Smooth muscle cell of bladder (primary cell): ENCODE data around the gene OR1K1. TPM values are rescaled to one million over a fixed set of nuclear protein-coding genes. Genes with fewer than 3 reads are reported as not detected.

ENCODE experiments used
- total RNA-seq: library from RNA; depleted of rRNA; stranded (reverse); fragments of >200 nt; gene quantifications from 2 replicates; pipeline ENCODE4 v1.2.3, GENCODE V29; 2014

Gene OR1K1, protein sequence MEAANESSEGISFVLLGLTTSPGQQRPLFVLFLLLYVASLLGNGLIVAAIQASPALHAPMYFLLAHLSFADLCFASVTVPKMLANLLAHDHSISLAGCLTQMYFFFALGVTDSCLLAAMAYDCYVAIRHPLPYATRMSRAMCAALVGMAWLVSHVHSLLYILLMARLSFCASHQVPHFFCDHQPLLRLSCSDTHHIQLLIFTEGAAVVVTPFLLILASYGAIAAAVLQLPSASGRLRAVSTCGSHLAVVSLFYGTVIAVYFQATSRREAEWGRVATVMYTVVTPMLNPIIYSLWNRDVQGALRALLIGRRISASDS
- total RNA-seq: not detected in 2 replicates

DNA sequence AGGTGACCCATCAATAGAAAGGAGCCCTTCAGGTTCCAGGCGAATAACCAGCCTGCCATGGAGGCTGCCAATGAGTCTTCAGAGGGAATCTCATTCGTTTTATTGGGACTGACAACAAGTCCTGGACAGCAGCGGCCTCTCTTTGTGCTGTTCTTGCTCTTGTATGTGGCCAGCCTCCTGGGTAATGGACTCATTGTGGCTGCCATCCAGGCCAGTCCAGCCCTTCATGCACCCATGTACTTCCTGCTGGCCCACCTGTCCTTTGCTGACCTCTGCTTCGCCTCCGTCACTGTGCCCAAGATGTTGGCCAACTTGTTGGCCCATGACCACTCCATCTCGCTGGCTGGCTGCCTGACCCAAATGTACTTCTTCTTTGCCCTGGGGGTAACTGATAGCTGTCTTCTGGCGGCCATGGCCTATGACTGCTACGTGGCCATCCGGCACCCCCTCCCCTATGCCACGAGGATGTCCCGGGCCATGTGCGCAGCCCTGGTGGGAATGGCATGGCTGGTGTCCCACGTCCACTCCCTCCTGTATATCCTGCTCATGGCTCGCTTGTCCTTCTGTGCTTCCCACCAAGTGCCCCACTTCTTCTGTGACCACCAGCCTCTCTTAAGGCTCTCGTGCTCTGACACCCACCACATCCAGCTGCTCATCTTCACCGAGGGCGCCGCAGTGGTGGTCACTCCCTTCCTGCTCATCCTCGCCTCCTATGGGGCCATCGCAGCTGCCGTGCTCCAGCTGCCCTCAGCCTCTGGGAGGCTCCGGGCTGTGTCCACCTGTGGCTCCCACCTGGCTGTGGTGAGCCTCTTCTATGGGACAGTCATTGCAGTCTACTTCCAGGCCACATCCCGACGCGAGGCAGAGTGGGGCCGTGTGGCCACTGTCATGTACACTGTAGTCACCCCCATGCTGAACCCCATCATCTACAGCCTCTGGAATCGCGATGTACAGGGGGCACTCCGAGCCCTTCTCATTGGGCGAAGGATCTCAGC lies at the start of gene OR1K1:
OR1K1 (plus strand) TSS at position 58 of the 995 bp plus-strand sequence; CDS start at position 58, 0 bp downstream.

DNA sequence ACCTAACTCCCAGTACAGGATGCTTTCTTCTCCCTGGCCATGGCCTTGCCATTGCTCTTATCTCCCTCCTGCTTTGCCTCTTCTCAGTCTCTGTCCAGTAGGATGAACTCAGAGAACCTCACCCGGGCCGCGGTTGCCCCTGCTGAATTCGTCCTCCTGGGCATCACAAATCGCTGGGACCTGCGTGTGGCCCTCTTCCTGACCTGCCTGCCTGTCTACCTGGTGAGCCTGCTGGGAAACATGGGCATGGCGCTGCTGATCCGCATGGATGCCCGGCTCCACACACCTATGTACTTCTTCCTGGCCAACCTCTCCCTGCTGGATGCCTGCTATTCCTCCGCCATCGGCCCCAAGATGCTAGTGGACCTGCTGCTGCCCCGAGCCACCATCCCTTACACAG lies 11.1 kb upstream of the OR1K1 start, which contains the start of gene OR5C1:
OR5C1 (plus strand) TSS at position 103 of the 400 bp plus-strand sequence; CDS start at position 103, 0 bp downstream.

Other genes with a start within 250 kb of the OR1K1 start
- gene OR1N2, start 247.0 kb upstream of the OR1K1 start, total RNA-seq: not detected in 2 replicates
- gene OR1L8, start 216.7 kb upstream of the OR1K1 start, total RNA-seq: not detected in 2 replicates
- not detected in 2 replicates for gene OR1Q1, start 185.4 kb upstream of the OR1K1 start, total RNA-seq
- 0.18 TPM in 1 of 2 replicates, not detected in the other for gene OR1B1, start 142.5 kb upstream of the OR1K1 start, total RNA-seq
- gene OR1L1, start 138.4 kb upstream of the OR1K1 start, total RNA-seq: not detected in 2 replicates
- gene OR1L3, start 125.0 kb upstream of the OR1K1 start, total RNA-seq: not detected in 2 replicates
- gene OR1L4, start 76.1 kb upstream of the OR1K1 start, total RNA-seq: not detected in 2 replicates
- gene OR1L6, start 57.8 kb upstream of the OR1K1 start, total RNA-seq: not detected in 2 replicates
- gene OR5C1, start 11.2 kb upstream of the OR1K1 start, total RNA-seq: not detected in 2 replicates
- 36.4 and 39.9 TPM in 2 replicates for gene PDCL, start 28.5 kb downstream of the OR1K1 start, total RNA-seq
- gene RC3H2, start 105.2 kb downstream of the OR1K1 start, total RNA-seq: 31.1 and 38.4 TPM in 2 replicates
- gene ZBTB6, start 113.2 kb downstream of the OR1K1 start, total RNA-seq: 12.9 and 13.6 TPM in 2 replicates
- 2.4 and 3.6 TPM in 2 replicates for gene ZBTB26, start 131.4 kb downstream of the OR1K1 start, total RNA-seq
- gene RABGAP1, start 140.9 kb downstream of the OR1K1 start, total RNA-seq: 35.0 and 35.6 TPM in 2 replicates
- 0.83 and 1.1 TPM in 2 replicates for gene GPR21, start 233.5 kb downstream of the OR1K1 start, total RNA-seq